BJ (cell line): ENCODE data around the gene SHANK1. TPM values are rescaled to one million over a fixed set of nuclear protein-coding genes. Genes with fewer than 3 reads are reported as not detected.

ENCODE experiments used
- CTCF ChIA-PET: fragments of 350-600 bp; formaldehyde crosslinking; extraction: SDS; loops from one replicate; lab custom pipeline; 2021; ENCODE audit warnings: antibody characterized with exemption, inconsistent platforms; lab: Yijun Ruan, JAX
- POLR2A ChIA-PET: fragments of 300-600 bp; sonication (Branson Sonifier 250); formaldehyde crosslinking; extraction: SDS; loops from one replicate; lab custom pipeline; 2021; ENCODE audit warnings: antibody characterized with exemption; lab: Charles Lee
- DNase-seq: peaks from one replicate; pipeline ENCODE4 v3.0.0-alpha.2; 2011; ENCODE audit warnings: low read depth
- H3K27me3 ChIP-seq: 2 replicates; pipeline ENCODE4 v1.6.0; 2011; ENCODE audit warnings: low read length; ENCODE audit not compliant: control insufficient read depth, insufficient read depth
- H3K36me3 ChIP-seq: 2 replicates; pipeline ENCODE4 v1.5.1; 2011; ENCODE audit warnings: low read length; ENCODE audit not compliant: control insufficient read depth, insufficient read depth
- H3K4me3 ChIP-seq: 2 replicates; pipeline ENCODE4 v1.5.1; 2011; ENCODE audit warnings: low read depth, mild to moderate bottlenecking, control low read depth, low read length
- CTCF ChIP-seq: IDR thresholded peaks from 2 replicates; pipeline ENCODE4 v1.5.1; 2011; ENCODE audit warnings: low read depth, mild to moderate bottlenecking, control low read depth, inconsistent platforms, low read length, moderate library complexity; ENCODE audit not compliant: insufficient read depth
- polyA plus RNA-seq: library from polyadenylated mRNA; depleted of rRNA; stranded (reverse); fragments of >200 nt; gene quantifications from 2 replicates; pipeline ENCODE4 v1.2.3, GENCODE V29; 2011

SHANK1 gene
- polyA plus RNA-seq, 1 experiment, result 1.8 TPM

DNA sequence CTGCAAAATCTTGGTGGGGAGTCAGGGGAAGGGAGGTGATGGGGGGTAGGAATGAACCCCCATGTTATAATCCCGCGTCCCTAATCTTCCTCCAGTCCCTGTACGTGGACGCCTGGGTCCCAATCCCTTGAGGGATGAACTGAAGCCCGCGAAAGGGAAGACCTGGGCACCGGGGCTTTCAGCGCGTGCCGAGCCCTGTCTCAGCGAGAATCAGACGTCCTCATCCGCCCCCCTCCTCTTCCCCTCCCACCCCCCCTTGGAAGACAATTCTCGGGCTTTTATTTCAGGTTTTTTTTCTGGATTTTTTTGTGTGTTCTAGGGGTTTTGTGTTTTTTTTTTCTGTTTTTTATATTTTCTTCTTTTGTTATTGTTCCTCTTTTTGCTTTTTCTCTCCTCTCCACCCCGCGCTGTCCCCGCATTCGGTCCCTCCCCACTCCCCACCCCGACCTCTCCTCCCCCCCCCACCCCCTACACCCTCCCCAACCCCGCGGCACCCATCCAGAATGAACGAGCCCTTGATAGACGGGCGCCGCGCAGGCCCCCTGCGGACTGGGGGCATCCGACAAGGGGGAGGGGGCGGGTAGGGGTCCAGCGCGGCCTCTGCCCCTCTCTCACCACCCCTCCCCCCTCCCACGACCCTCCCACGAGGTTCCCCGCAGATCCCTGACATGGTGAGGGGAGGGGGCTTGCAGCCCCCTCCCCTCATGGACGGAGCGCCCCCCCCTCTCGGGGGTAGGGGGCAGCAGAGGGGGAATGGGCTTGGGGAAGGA lies 60.1 kb downstream of the SHANK1 start:
- no peak for TF ChIP-seq CTCF
- CTCF ChIA-PET, result interaction anchor here (1.0 to 1.4 kb wide), 2 partner anchors 10 to 65 kb away, joined by 3 to 5 read pairs; no protein-coding TSS in a partner anchor
- DNase-seq, result no peak
- Histone ChIP-seq H3K27me3 (0 out of 2 replicates have a peak, but pooled peaks cover 2% of the 10 kb centered on the region), H3K4me3 (peak overlapping the region; percentile 24), H3K36me3 (no peaks in the 10 kb centered on the region)
- POLR2A ChIA-PET, result no interaction called here

DNA sequence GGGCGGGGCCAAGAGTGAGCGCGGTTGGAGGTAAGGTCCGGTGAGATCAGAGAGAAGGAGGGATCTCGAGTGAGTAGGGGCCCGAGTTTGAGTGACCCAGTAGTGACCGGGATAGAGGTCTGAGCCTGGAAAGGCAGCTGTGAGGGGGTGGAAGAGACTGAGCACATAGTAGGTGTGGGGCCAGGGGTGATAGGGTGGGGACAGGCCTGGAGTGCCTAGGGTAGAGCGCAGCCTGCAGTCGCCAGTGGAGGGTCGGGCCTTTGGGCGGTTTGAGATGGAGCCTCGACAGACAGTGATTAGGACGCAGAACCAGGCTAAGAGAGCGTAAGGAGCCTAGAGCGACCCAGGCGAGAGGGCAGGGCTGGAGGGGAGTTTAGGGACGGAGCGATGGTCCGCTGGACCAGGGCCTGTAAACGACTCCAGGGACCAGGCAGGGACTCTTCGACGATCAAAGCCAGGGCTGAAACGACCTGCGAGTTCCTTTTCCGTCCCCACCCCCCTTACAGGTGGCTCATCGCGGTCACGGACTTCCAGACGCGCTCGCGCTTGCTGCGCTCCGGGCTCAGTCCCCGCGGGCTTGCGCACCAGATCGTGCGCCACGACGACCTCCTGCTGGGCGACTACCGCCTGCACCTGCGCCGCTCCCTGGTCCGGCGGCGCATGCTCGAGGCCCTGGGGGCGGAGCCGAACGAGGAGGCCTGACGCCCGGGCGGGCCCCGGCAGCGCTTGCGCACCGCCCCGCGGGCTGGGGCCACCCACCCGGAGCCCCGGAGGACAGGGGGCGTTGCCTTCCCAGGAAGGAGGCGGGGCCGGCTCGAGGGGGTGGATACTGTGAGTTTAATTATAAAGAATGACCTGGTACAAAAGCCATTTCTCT lies 60.9 kb downstream of the SHANK1 start:
- Histone ChIP-seq H3K36me3 (no peaks in the 10 kb centered on the region), H3K27me3 (0 out of 2 replicates have a peak, but pooled peaks cover 2% of the 10 kb centered on the region), H3K4me3 (peak overlapping the region; percentile 55)
- ChIA-PET POLR2A (no interaction called here), CTCF (interaction anchor here (0.7 kb wide), 2 partner anchors 11 to 290 kb away, joined by 3 read pairs; no protein-coding TSS in a partner anchor)
- DNase-seq, result no peak
- TF ChIP-seq CTCF, result no peak

GRCh38 chr19:50657712-50658440 lies 61.7 kb downstream of the SHANK1 start:
- DNase-seq, result peak; percentile 91
- no peaks in the 10 kb centered on the region for H3K36me3 ChIP-seq
- TF ChIP-seq CTCF, result no peak
- CTCF ChIA-PET, result interaction anchor here (0.7 kb wide), 2 partner anchors 12 to 289 kb away, joined by 3 read pairs; no protein-coding TSS in a partner anchor
- POLR2A ChIA-PET, result no interaction called here
- 0 out of 2 replicates have a peak, but pooled peaks cover 2% of the 10 kb centered on the region for H3K27me3 ChIP-seq
- H3K4me3 ChIP-seq, result peak overlapping the region; percentile 55

GRCh38 chr19:50657222-50657669 lies 62.4 kb downstream of the SHANK1 start:
- H3K36me3 ChIP-seq, result no peaks in the 10 kb centered on the region
- no peak for DNase-seq
- no peak overlapping the region for H3K4me3 ChIP-seq
- CTCF ChIA-PET, result no interaction called here
- POLR2A ChIA-PET, result no interaction called here
- TF ChIP-seq CTCF, result no peak
- H3K27me3 ChIP-seq, result 0 out of 2 replicates have a peak, but pooled peaks cover 3% of the 10 kb centered on the region
